GM12873 (cell line): Measurements from ENCODE around the gene EP400.

Source experiments
- CTCF ChIP-seq: IDR thresholded peaks from 2 replicates; pipeline ENCODE4 v1.5.1; 2012; ENCODE audit warnings: low read depth, mild to moderate bottlenecking, moderate library complexity, low read length, control low read depth; ENCODE audit not compliant: insufficient read depth; ENCODE audit errors: missing control alignments

Gene EP400

GRCh38 chr12:131910302-131911027, 39.3 kb upstream of the EP400 start:
- no peak for TF ChIP-seq CTCF

GRCh38 chr12:131911028-131911650, 38.6 kb upstream of the EP400 start:
- TF ChIP-seq CTCF: no peak

- TF ChIP-seq CTCF: no peak
Observed at GRCh38 chr12:131911851-131912477, 37.8 kb upstream of the EP400 start.

GRCh38 chr12:131912518-131913274, 37.0 kb upstream of the EP400 start:
- no peak for TF ChIP-seq CTCF

GRCh38 chr12:131913666-131914065, 36.1 kb upstream of the EP400 start:
- TF ChIP-seq CTCF: no peak

- no peak for TF ChIP-seq CTCF
Observed at GRCh38 chr12:131914179-131914702, 35.5 kb upstream of the EP400 start.
